K562 (cell line): ENCODE measurements around the gene TM4SF20. TPM values are rescaled to one million over a fixed set of nuclear protein-coding genes. Genes with fewer than 3 reads are reported as not detected.

Experiments
- CBX1 ChIP-seq: sonication (generic); IDR thresholded peaks from 2 replicates; pipeline ENCODE4 v1.6.1; 2016; ENCODE audit warnings: antibody characterized with exemption, low read depth, mild to moderate bottlenecking
- DNMT1 ChIP-seq: fragments of 450-650 bp; IDR thresholded peaks from 2 replicates; pipeline ENCODE4 v1.6.1; 2016; ENCODE audit warnings: antibody characterized with exemption, mild to moderate bottlenecking
- FOXJ2 ChIP-seq: fragments of 200-800 bp; sonication (Bioruptor generic); IDR thresholded peaks from 2 replicates; pipeline ENCODE4 v1.6.1; 2016; ENCODE audit warnings: missing genetic modification characterization, missing compliant biosample characterization
- FUS ChIP-seq: fragments of 200-400 bp; formaldehyde crosslinking; optimal IDR thresholded peaks from 2 replicates; pipeline ENCODE3; 2017; ENCODE audit warnings: low read depth, low read length
- IFI16 ChIP-seq: fragments of 250-450 bp; sonication (Bioruptor Pico); IDR thresholded peaks from 2 replicates; pipeline ENCODE4 v2.1.2; 2022; ENCODE audit warnings: mild to moderate bottlenecking, inconsistent platforms
- MCM7 ChIP-seq, 2 experiments: fragments of 450-650 bp; IDR thresholded peaks; 2 replicates each; pipeline ENCODE4 v1.6.1; 2016 to 2018
- MIER1 ChIP-seq: fragments of 450-650 bp; IDR thresholded peaks from 2 replicates; pipeline ENCODE4 v1.6.1; 2016; ENCODE audit warnings: antibody characterized with exemption, mild to moderate bottlenecking, low read depth
- NRF1 ChIP-seq, 2 experiments: fragments of 450-650 bp; IDR thresholded peaks in 1 of 2; conservative IDR thresholded peaks in 1 of 2; 2 replicates each; pipeline ENCODE4 v1.6.1; 2014; ENCODE audit warnings: mild to moderate bottlenecking in 2 of 2
- PCBP2 ChIP-seq: fragments of 200-400 bp; formaldehyde crosslinking; IDR thresholded peaks from 2 replicates; pipeline ENCODE4 v1.6.1; 2018; ENCODE audit warnings: low read length, low read depth, mild to moderate bottlenecking, moderate library complexity; ENCODE audit not compliant: poor library complexity, severe bottlenecking
- PML ChIP-seq: IDR thresholded peaks from 2 replicates; pipeline ENCODE4 v1.6.1; 2012; ENCODE audit warnings: low read length, inconsistent platforms
- POLR2AphosphoS2 ChIP-seq: IDR thresholded peaks from 2 replicates; pipeline ENCODE4 v1.6.1; 2012; ENCODE audit warnings: low read length, improper control_type of control experiment
- RBFOX2 ChIP-seq: fragments of 200-400 bp; formaldehyde crosslinking; IDR thresholded peaks from 2 replicates; pipeline ENCODE4 v1.6.1; 2017; ENCODE audit warnings: low read depth, mild to moderate bottlenecking, low read length, moderate library complexity
- SPI1 ChIP-seq: IDR thresholded peaks from 2 replicates; pipeline ENCODE4 v1.6.1; 2011; ENCODE audit warnings: low read depth, low read length, control low read depth, borderline replicate concordance
- SRSF7 ChIP-seq: fragments of 200-400 bp; formaldehyde crosslinking; optimal IDR thresholded peaks from 2 replicates; pipeline ENCODE3; 2017; ENCODE audit warnings: mild to moderate bottlenecking, low read depth, low read length
- TAF15 ChIP-seq: fragments of 200-400 bp; formaldehyde crosslinking; IDR thresholded peaks from 2 replicates; pipeline ENCODE4 v1.6.1; 2017; ENCODE audit warnings: mild to moderate bottlenecking, low read depth, low read length, moderate library complexity
- TEAD2 ChIP-seq: fragments of 450-650 bp; IDR thresholded peaks from 2 replicates; pipeline ENCODE4 v1.6.1; 2016; ENCODE audit warnings: missing genetic modification characterization, control low read depth, missing compliant biosample characterization
- ZBTB40 ChIP-seq, 2 experiments: fragments of 450-650 bp in 1 of 2; sonication (generic) in 1 of 2; formaldehyde crosslinking in 1 of 2; IDR thresholded peaks; 2 replicates each; pipeline versions ENCODE4 v1.7.1 to v1.9.0; 2016 to 2022; ENCODE audit warnings: inconsistent platforms in 1 of 2, mild to moderate bottlenecking in 1 of 2, missing genetic modification reagents in 1 of 2
- ZNF232 ChIP-seq: sonication (generic); formaldehyde crosslinking; IDR thresholded peaks from 2 replicates; pipeline ENCODE4 v1.8.0; 2022; ENCODE audit warnings: mild to moderate bottlenecking, missing genetic modification reagents
- ZNF280B ChIP-seq: fragments of 250-450 bp; sonication (Bioruptor Pico); IDR thresholded peaks from 2 replicates; pipeline ENCODE4 v1.5.1; 2021; ENCODE audit warnings: mild to moderate bottlenecking
- polyA plus RNA-seq, 8 experiments: library from polyadenylated mRNA; depleted of rRNA in 4 of 8; stranded (reverse) in 5 of 8; unstranded in 3 of 8; fragments of >200 nt; fragmentation: Nextera tagmentation in 2 of 8; fragmentation: Illumina TruSeq in 1 of 8; extraction: Ambion mirVana in 2 of 8; extraction: Trizol in 1 of 8; gene quantifications; 2 replicates each; pipeline versions ENCODE4 v1.2.1 to v1.2.3, GENCODE V29; 2011 to 2014; ENCODE audit warnings: inconsistent platforms in 1 of 8, missing spikeins in 1 of 8
- total RNA-seq, 7 experiments: library from RNA; depleted of rRNA in 6 of 7; stranded (reverse); fragments of >200 nt in 6 of 7; fragmentation: Illumina TruSeq in 2 of 7; extraction: Trizol in 2 of 7; gene quantifications; 2 replicates each; pipeline versions ENCODE4 v1.2.1 to v1.2.3, GENCODE V29; 2011 to 2021; ENCODE audit warnings: low replicate concordance in 1 of 7

Gene TM4SF20
- total and polyA plus RNA-seq, 9 of the 15 experiments (the other 6 are each of a cell fraction or from before 2014, with no cell fraction given): not detected

GRCh38 chr2:227324995-227325838, 53.9 kb downstream of the TM4SF20 start, which contains the start of gene MFF (continued):
- TF ChIP-seq TAF15 (no peak), ZBTB40 (IDR thresholded peaks at IDR 0.05) (peak; percentile 59), ZBTB40 (CRISPR knock-in tag; IDR thresholded peaks at IDR 0.05) (no peak), ZNF232 (CRISPR knock-in tag) (peak; percentile 90), CBX1 (peak; percentile 87), NRF1 (conservative IDR thresholded peaks at IDR 0.05 in 1 of 2, IDR thresholded peaks at IDR 0.05 in 1 of 2) (peak; percentile 46 to 57; a peak in 3 of 4 replicates), SRSF7 (no peak), TEAD2 (tag) (no peak), PCBP2 (no peak), FUS (no peak), IFI16 (CRISPR knock-in tag) (no peak), SPI1 (no peak), MCM7 (IDR thresholded peaks at IDR 0.05) (no peak), RBFOX2 (peak; percentile 94), DNMT1 (no peak), MIER1 (no peak), POLR2AphosphoS2 (no peak), FOXJ2 (tag) (no peak), PML (peak; percentile 39; the same call in 1 of the 2 replicates), ZNF280B (CRISPR knock-in tag) (no peak)
